Raji (cell line): Measurements from ENCODE around the gene FZR1.
A peak's percentile ranks its signal among the peaks of the same experiment; 100 is the strongest.

Experiments used
- POLR2A ChIP-seq: IDR thresholded peaks from 2 replicates; pipeline ENCODE4 v1.6.1; 2011; ENCODE audit warnings: low read depth, low read length, control low read depth; ENCODE audit not compliant: insufficient read depth

The FZR1 gene

GRCh38 chr19:3505598-3506383 is at the start of gene FZR1:
Gene FZR1 (plus strand): TSS chr19:3506311. CDS start chr19:3522990, 16,679 bp downstream.
- peak; percentile 69 for TF ChIP-seq POLR2A

DNA sequence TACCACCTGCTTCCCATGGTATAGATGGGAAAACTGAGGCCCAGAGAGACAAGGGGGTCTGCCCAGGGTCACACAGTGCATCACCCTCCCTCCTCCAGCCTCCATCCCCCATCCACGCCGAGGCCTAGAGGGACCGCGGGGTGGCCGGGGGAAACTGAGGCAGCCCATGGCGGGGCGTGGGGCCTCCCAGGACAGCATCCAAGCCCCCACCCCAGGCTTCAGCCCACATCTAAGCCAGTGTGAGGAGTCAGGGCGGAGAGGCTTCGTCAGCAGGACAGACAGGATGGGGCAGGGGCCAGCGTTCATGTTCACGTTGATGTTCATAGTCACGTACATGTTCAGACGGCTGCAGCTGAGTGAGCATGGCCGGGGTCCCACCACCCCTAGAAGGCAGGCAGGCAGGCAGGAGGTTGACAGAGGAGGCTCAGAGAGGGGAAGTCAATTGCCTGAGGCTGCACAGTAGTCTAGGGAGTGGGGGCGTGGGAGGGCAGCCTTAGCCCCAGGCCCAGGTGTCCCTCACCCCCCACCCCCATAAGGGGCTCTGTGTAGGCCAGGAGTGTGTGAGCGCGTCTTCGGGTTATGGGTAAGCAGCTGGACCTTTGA is 49.1 kb upstream of the FZR1 start:
- TF ChIP-seq POLR2A: no peak

DNA sequence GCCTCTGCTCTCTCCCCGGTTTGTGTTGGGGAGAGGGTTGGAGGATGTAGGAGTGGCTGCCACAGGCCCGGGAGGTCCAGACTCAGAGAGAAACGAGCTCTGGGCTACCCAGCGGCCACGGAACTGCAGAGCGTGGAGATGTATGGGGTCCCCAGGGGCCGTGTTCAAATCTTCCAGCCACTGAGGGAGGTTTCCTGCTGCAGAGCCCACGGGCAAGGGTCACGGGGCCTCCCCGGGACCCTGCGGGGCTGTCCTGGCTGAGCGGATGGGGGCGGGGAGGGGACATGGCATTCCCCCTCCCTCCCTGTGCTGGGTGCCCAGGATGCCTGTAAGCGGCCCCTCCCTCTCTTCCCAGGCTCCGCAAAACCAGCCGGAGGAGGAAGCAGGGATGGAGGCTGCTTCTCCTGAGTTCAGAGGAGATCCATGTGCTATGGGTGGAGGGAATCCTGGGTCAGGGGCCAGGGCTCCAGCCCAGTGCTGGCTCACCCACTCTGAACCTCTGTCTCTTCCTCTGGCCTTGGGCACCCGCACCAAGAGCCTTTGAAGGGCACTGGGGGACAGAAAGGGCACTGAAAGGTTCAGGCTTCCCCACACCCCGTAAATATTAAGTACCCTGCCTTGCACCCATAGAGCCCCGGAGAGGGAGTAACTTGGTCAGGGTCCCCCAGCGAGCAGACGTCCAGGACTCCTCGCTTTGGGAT is 48.4 kb upstream of the FZR1 start:
- TF ChIP-seq POLR2A: no peak

- no peak for TF ChIP-seq POLR2A
Observed at GRCh38 chr19:3458229-3459088, 47.7 kb upstream of the FZR1 start.

DNA sequence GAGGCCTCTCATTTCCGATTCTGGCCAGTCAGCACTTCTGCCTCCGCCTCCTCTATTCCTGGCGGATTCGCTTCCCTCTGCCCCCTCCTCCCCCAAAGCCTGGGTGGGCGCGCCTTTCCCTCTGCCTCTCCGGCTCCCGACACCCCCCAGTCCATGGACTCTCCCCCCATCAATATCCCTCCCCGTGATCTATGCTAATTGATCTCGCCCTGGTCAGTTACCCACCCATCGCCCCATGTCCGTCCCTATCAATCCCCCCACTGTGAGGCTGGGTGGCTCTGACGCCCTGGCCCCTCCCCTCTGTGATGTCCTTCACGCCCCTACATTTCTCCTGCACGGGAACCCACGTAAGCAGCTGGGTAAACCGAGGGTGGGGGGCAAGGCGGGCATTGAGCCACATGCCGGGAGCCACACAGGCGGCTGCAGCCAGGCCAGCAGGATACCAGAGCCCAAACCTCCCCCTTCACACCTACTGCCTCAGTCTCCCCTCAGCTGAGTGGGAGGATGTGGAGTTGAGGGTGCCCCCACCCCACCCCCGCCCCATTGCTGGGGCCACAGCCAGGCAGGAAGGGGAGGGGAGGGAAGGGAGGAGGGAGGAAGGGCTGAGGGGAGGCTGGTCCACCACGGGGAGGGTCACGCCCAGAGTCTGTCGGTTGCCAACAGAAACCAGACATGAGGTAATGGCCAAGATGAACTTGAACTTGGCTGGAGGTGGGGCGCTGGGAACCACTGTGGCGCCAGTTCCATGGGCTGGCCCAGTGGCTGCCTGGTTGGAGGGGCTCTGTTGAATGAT is 46.8 kb upstream of the FZR1 start:
- TF ChIP-seq POLR2A: no peak

- no peak for TF ChIP-seq POLR2A
Observed at GRCh38 chr19:3459965-3460582, 46.0 kb upstream of the FZR1 start.

- TF ChIP-seq POLR2A: no peak
Observed at GRCh38 chr19:3462991-3463713, 43.0 kb upstream of the FZR1 start.

GRCh38 chr19:3463714-3464586 is 42.2 kb upstream of the FZR1 start:
- no peak for TF ChIP-seq POLR2A

DNA sequence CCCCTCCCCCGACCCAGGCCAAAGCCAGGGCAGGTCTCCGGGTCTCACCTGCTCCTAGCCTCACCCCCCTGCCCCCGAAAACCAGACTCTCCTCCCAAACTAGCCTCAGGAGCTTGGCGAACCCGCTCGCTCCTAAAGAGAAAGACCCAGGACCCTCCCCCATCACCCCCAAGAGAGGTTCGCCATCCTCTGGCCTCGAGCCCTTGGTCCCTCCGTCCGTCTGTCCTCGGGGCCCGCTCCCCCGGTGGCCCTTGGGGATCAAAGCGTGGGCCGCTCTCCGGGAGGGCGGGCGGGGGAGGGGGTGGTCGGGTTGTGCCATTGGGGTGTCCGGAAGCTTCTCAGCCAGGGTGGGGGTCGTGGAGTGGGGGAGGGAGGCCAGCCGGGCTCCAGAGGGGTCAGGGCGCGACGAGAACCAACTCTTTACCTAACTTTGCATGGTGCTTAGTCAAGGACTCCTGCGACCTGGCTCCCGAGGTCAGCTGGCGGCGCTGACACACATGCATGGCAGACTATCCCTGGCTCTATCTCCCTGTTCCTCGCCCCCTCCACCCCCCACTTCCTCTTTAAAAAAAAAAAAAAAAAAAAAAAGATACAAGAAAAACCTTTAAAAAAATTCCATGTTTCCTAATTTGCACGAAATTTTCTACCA is 41.4 kb upstream of the FZR1 start:
- no peak for TF ChIP-seq POLR2A

DNA sequence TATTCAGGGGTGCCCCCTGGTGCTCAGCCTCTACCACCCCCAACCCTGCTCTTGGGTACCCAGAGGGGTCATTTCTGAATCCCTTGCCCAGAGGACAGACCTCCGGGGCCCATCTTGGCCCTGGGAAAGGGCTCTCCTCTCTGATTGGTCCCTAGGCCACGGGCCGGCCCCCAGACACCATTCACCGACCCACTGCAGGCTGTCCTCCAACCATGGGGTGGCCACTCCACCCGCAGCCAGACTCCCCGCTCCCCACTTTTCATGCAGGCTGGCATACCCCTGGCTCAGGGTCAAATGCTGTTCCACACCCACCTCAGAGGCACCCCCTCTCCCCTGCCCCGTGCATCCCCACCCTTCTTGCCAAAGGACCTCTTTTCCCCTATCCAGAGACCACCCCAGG is 40.6 kb upstream of the FZR1 start:
- no peak for TF ChIP-seq POLR2A

GRCh38 chr19:3466635-3467034 is 39.5 kb upstream of the FZR1 start:
- TF ChIP-seq POLR2A: no peak
